OCI-M2 (cell line): ENCODE data around the gene PIK3C2G.

Source experiments
- DNase-seq: peaks from one replicate; lab custom pipeline; 2025; ENCODE audit not compliant: unreplicated experiment; lab: John Stamatoyannopoulos, UW

Gene PIK3C2G

DNA sequence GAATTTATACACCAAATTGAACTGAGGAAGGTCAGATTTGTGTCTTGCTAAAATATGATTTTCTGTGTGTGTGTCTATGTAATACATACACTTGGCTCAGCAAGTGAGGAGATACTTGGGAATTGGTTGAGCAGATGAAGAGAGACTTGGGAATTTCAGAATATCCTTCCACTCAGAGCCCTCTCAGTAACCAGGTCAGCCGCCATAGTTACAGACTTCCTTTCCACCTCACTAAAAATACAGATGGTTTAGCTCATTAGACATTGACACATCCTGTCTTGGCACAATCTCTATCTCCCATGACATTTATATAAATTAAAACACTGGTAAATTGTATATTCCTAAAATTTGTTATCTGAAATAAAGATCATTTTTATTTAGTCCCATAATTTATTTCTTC is 15.9 kb downstream of the PIK3C2G start:
- no peak for DNase-seq

DNA sequence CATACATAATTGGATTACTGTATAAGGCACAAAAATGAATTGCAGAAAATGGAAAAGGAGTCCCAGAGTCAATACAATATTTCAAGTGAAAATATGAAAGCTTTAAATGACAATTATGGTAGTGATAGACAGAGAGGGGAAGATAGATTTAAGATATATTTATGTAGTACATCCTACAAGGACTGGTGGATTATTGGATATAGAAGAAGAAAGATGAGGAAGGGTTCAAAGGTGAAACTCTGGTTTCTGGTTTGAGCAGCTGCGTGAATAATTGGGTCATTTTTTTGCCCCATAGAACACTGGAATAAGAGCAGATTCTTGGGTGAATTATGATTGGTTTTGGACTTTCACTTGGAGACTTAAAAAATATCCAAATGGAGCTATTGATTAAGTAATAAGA is 19.4 kb downstream of the PIK3C2G start:
- no peak for DNase-seq

DNA sequence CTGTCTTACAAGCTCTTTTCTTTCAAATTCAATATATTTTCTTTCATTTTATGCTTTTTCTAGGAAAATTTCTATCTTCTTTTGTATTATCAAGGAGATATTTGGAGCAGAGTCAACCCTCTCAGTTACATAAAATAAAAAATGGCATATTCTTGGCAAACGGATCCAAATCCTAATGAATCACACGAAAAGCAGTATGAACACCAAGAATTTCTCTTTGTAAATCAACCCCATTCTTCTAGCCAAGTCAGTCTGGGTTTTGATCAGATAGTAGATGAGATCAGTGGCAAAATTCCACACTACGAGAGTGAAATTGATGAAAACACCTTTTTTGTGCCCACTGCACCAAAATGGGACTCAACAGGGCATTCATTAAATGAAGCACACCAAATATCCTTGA is 20.6 kb downstream of the PIK3C2G start:
- DNase-seq: no peak

DNA sequence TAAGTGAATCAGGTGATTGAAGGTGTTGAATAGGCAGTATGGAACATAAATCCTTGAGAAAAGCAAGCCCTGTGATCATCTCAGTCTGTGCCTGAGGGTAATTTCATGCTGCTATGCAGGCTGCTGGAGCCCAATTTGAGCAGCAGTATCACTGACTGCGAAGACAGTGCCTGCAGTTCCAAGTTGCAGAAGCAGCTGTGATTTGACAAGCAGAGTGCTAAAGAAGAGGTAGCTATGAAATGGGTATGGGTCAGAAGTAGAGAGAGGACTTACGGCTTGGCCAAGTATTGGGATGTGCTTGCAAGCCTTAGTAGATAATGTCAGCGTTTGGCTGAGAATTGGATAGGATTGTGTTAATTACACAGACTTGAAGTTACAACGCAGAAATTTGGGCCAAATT is 22.5 kb downstream of the PIK3C2G start:
- no peak for DNase-seq

DNA sequence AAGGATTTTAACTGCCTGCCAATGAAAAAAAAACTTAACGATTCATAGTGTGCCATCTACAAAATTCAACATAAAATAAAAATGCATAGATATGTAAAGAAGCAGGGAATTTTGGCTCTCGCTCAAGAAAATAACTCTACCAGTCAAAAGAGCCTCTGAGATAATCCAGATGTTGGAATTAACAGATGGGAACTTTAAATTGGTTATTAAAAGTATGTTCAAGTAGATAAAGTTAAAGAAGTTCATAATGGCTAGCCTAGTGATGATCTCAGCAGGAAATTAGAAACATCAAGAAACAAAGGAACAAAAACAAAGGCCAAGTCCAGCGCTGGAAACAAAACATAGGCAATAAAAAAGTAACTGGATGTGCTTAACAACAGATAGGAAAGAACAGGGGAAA is 23.1 kb downstream of the PIK3C2G start:
- no peak for DNase-seq

DNA sequence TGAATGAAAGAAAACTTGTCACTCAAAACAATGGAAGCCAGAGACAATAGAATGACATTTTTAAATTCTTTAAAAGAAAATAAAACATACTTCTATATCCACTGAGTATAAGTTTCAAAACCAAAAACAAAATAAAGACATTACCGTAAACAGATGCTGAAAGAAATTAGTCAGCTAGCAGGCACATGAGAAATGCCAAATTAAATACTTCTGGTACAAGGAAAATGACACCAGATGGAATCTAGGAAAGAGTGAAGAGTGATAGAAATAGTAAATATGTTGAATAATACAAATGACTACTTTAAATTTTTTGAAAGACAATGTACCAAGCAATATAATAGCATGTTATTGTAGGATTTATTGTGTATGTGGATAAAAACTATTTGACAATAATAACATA is 23.8 kb downstream of the PIK3C2G start:
- no peak for DNase-seq

DNA sequence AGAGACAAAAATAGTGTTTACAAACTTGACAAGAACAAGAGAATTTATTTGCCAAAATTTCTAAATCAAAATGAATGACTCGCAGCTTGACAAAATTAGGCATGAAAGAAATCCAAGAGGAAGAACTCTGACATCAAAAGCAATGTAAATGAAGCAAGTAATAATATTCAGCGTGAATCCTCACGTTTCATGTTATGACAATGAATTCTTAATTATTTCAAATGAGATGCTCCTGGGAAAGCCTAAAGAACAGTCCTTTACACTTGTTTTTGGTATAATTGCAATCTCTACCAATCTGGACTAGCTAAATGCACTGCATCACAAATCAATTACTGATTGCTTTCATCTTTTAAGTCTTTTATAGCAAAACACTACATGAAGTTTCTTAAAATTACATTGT is 29.1 kb downstream of the PIK3C2G start:
- no peak for DNase-seq

DNA sequence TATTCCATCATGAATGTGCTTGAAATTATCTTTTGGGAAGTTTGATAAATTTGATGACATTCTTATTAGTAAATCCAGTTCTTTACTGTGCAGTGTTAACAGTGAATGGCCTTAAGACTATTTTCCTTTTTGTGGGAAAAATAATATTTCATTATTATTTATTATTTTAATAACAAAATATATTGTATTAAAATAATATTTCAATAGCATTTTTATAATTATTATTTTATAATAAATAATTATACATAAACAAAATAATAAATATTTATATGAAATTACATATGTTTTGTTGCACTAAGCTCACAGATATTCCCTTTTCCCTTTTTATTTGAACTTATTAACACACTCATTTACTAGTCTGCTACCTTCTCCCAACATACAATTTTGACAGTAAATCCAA is 33.6 kb downstream of the PIK3C2G start:
- DNase-seq: no peak

DNA sequence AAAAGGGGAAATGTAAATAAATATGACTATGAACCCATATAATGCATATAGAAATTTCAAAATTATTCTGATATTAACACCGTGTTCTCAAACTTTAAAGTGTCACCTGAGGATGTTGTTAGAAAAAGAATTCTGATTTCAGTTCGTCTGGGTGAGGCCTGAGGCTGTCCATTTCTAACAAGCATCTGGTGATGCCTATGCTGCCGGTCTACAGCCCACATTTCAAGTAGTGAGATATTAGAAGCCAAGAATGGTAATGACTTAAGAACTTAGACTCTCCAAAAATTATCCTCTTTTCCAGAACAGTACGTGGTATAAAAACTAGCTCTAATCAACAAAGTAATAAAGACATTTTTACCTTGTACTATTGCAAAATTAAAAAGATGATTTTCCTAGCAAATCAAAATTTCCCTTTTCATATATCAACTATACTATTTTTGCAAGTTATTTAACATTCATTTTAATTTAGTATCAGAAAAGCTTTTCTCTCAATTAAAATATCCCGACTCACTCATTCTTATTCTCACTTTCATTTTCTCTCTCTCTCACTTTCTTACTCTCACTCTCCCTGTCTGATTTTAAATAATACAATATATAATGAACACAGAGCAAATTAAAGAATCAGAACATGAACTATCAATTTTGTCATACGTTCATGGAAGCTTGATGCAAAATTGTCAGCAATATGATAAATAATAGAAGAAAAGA is 35.0 kb downstream of the PIK3C2G start:
- no peak for DNase-seq

DNA sequence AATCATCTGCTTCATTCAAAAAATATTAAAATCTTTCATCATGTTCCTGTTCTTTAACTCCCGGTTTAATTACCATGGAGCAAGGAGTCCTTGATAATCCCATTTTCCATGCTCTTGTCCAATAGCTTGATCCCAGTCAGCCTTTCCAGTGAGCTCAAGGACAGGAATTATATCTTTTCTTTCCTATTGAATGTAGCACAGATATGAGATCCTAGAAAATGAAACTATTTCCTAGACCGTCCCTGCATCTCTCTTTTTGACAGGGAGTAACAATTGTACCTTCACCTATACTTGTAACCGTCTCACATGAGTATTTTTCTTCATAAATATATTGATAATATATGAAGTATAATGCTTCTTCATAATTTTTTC is 35.6 kb downstream of the PIK3C2G start:
- DNase-seq: no peak

DNA sequence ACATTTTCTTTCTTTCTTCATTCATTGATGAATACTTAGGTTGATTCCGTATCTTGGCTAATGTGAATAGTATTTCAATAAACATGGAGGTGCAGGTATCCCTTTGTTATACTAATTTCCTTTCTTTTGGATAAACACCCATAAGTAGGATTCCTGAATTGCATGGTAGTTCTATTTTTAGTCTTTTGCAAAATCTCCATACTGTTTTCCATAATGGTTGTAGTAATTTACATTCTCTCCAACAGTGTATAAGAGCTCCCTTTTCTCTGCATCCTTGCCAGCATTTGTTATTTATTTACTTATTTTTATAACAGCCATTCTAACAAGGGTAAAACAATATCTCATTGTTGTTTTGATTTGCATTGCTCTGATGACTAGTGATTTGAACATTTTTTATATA is 36.6 kb downstream of the PIK3C2G start:
- DNase-seq: no peak

DNA sequence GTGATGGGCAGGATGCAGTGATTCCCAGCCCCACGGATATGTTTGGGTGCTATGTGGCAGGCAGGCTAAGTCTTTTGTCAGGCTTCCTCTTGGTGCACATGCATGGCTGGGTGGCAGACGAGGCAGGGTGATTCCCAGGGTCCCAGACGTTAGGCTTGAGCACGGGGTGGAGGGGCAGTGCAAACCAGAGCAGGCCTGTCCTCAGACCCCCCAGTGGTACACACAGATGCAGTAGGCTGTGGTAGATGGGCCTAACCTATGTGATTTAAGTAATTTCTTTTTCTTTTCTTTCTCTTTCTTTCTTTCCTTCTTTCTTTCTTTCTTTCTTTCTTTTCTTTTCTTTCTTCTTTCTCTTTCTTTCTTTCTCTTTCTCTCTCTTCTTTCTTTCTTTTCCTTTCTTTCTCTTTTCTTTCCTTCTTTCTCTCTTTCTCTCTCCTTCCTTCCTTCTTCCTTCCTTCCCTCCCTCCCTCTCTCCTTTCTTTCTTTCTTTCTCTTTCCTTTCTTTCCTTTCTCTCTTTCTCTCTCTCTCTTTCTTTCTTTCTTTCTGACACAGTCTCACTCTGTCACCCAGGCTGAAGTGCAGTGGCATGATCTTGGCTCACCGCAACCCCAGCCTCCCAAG is 41.6 kb downstream of the PIK3C2G start:
- DNase-seq: no peak

DNA sequence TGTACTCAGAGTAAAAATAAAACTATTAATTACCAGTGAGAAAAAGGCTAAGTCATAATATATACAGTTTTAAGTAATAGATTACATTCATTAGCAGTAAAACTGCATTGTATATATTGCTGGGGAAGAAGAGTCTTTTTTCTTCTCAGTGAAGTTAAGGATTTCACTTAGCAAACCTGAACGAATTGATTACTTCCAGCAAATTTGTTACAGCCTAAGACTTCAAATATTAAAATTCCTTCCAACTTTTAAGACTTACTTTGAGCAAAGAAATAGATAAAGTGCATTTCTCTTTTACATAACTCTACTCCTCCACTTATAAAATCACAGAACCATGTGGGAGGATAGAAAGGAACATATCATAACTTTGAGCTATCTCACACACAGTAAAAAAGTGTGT is 43.3 kb downstream of the PIK3C2G start:
- no peak for DNase-seq

DNA sequence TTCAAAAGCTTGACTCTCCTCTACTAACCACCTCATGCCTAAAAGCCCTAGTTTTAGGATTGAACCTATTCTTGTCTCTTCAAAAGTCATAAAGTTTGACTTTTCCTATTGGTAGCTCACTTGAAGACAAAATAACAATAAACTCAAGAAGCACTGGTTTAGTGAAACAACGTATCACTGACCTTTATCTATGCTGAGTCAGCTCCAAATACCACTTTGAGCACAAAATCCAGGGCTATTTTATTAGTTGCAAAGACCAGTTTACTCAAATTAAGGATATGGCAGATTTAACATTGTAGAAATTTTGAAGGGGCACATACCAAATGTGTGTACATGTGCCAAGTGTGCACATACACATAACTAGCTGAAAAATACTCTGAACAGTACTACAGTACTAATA is 45.0 kb downstream of the PIK3C2G start:
- DNase-seq: no peak

DNA sequence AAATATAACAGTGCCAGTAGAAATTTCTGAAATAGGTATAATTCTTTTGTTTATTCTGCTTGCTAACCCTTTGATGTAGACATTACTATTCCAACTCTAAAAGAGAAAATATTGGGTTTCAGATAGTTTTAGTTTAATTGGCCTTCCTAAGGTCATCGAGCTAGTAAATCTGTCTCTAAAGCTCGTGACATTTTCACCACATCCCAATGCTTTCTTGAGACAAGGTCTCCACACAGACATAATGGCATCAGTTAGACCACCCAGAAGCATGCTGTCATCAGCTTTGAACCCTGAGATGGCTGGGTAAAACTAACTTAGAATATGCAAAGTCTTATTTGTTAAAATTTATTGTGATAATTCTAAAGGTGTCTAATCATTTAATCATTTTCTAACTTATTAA is 52.0 kb downstream of the PIK3C2G start:
- no peak for DNase-seq

DNA sequence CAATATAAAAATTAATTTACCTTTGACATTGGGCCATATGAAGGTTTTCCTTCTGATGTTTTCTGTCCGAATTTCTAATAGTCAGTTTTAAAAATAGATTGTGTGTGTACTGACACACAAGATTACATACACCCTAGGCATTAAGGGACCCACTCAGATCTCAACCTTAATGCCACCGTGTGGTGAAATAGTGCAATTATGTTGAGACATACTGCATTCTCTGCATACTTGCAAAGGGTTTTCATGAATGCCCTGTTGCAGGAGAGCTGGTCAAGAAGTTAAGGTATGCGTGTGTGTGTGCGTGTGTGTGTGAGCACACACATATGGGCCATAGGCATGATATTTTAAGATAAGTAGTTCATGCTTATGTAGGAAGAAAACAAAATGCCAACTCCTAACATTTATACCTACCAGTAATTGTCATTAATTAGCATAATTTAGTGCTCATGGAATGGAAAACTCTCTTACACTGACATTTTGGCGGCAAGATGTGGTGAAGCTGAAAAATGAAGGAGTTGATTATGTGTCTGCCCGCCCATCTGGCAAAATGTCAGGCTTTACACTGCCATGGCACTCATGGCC is 58.8 kb downstream of the PIK3C2G start:
- DNase-seq: no peak

DNA sequence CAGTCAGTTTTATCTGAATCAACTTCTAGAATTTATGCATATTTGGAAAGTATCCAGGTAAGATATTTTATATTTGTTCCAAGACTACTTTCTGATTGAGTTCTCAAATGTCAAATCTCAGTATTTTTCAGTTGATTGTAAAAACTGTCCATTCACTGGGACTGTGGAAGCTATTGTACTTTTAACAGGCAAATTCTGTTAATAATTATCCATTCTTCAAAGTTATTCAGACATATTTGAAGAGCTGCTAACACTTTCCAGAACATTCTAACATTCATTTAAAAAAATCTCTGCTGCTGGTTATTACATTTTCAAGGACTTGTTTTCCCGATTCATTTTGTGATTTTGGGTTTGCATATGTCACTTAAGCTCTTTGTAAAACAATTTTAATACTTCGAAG is 59.7 kb downstream of the PIK3C2G start:
- no peak for DNase-seq

DNA sequence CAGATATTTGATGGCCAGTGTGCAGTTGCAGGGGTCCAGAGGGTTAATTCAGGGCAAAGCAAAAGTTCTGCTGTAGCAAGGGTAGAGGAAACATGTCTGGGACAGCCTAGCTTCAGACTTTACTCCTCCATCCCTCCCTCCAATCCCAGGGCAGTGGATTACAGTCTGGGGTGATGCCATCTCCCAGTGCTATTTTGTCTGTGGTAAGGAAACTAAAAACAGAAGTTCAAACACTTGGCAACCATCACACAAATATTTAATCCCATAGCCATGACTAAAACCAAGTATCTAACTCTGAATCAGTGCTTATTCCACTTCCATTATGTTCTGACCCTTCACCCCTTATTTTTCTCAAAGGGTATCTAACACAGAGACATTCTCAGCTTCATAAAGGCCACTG is 61.8 kb downstream of the PIK3C2G start:
- DNase-seq: no peak

DNA sequence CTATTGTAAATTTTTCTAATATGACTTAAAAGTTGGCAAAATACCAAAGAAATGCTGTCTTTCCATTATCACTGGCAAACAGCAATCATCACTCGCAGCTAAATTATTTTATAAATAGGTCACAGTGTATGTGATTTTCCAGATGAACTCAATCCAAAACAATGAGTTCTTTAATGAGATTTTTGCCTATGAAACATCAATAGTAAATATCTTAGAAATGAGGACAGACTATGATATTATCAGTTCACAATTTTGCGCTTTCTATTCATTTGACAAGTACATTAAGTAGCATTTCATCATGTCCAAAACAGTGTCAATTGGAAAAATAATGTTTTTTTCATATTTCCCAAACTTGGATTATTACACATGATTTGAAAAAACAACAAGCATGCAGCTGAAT is 65.7 kb downstream of the PIK3C2G start:
- DNase-seq: no peak

DNA sequence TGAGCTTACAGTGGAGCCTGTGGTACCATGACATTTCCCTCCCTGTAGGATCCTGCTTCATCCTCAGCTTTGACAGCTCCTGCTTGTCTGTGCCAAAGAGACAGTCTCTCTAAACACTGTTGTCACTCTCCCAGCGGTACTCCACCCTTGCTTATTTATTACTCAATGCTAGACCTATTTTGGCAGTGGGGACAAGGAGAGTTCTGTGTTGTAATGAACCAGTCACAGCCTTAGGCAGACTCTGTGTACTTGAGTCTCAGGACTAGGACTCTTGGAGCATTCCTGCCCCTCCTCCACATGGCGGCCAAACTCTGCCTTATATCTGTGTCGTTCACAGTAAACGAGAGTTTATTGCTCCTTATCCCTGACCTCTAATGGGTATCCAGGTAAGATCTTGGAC is 70.9 kb downstream of the PIK3C2G start:
- DNase-seq: no peak

DNA sequence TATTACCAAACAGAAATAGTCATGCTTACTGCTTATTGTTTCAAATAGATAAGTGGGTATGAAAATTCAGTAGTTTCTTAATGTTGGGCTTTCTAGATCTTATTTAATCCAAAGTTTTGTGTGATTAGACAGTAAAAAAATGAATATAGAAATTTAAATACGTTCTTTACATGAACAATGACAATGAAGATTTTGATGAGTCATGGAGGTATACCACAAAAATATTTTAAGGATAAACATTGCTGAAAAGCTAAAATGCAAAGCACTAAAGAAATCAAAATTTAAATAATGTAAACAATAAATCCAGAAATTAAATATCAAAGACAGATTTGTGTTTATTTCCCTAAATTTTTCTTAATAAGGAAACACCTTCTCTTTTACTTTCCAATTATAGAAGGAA is 78.3 kb downstream of the PIK3C2G start:
- no peak for DNase-seq

DNA sequence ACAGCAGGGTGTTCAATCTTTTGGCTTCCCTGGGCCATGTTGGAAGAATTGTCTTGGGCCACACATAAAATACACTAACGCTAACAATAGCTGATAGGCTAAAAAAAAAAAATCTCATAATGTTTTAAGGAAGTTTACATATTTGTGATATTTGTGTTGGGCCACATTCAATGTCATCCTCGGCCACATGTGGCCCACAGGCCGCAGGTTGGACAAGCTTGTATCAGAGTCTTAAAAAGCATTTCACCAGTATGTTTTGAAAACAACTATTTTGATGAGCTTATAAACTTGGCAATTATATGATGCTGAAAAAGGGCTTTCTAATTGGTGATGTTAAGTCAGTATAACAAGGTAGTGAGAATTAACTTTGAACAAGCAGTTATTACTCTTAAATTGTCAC is 78.9 kb downstream of the PIK3C2G start:
- no peak for DNase-seq

DNA sequence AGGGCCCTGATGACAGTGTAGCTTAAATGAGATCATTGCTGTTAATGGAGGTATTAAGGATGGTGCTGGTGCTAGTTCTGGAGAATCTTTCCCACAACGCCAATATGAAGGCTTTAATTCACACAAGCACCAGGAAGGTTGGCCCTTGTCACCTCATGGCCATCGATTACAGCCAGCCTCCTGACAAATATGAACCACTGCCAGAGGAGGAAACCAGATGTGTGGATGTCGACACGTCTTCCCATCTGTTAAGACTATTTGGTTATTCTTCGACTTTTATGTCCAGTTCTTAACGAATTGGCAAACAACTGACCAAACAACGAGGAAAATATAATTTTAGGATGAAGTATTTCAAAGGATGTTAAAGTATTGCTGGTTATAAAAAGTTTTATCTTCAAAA is 79.5 kb downstream of the PIK3C2G start:
- no peak for DNase-seq
